ENCODE measurements around the gene ITPR2.

The ITPR2 gene

GRCh38 chr12:26425587-26426260, 407.3 kb downstream of the ITPR2 start:
- no peak for DNase-seq (ENCODE audit: extremely low read depth, low read depth)

GRCh38 chr12:26422839-26423398, 410.1 kb downstream of the ITPR2 start:
- no peak for TF ChIP-seq CTCF (IDR thresholded peaks at IDR 0.05; ENCODE audit: low read depth, low read length)

More at GRCh38 chr12:26425587-26426260, 407.3 kb downstream of the ITPR2 start:
- no peak for TF ChIP-seq CTCF (IDR thresholded peaks at IDR 0.05; ENCODE audit: low read depth, low read length)

GRCh38 chr12:26416550-26416949, 416.4 kb downstream of the ITPR2 start:
- no peak for TF ChIP-seq CTCF (IDR thresholded peaks at IDR 0.05; ENCODE audit: low read depth, low read length)
- DNase-seq (ENCODE audit: extremely low read depth, low read depth) = no peak

More at GRCh38 chr12:26422839-26423398, 410.1 kb downstream of the ITPR2 start:
- DNase-seq (ENCODE audit: extremely low read depth, low read depth) = no peak

GRCh38 chr12:26410689-26411088, 422.3 kb downstream of the ITPR2 start:
- no peak for DNase-seq (ENCODE audit: extremely low read depth, low read depth)
- TF ChIP-seq CTCF (IDR thresholded peaks at IDR 0.05; ENCODE audit: low read depth, low read length) = no peak

GRCh38 chr12:26406813-26407212, 426.2 kb downstream of the ITPR2 start:
- TF ChIP-seq CTCF (IDR thresholded peaks at IDR 0.05; ENCODE audit: low read depth, low read length) = no peak
- no peak for DNase-seq (ENCODE audit: extremely low read depth, low read depth)

- DNase-seq (ENCODE audit: extremely low read depth, low read depth) = no peak
Measured at GRCh38 chr12:26406391-26406790, 426.6 kb downstream of the ITPR2 start.

More at GRCh38 chr12:26406391-26406790, 426.6 kb downstream of the ITPR2 start:
- TF ChIP-seq CTCF (IDR thresholded peaks at IDR 0.05; ENCODE audit: low read depth, low read length) = no peak
